Measurements from ENCODE around the gene ZGPAT.
"Not testable (repeated sequence)": the region's sequence is repeated elsewhere in the genome, so short reads cannot be mapped to it uniquely, and the experiment has no call there.

The ZGPAT gene

DNA sequence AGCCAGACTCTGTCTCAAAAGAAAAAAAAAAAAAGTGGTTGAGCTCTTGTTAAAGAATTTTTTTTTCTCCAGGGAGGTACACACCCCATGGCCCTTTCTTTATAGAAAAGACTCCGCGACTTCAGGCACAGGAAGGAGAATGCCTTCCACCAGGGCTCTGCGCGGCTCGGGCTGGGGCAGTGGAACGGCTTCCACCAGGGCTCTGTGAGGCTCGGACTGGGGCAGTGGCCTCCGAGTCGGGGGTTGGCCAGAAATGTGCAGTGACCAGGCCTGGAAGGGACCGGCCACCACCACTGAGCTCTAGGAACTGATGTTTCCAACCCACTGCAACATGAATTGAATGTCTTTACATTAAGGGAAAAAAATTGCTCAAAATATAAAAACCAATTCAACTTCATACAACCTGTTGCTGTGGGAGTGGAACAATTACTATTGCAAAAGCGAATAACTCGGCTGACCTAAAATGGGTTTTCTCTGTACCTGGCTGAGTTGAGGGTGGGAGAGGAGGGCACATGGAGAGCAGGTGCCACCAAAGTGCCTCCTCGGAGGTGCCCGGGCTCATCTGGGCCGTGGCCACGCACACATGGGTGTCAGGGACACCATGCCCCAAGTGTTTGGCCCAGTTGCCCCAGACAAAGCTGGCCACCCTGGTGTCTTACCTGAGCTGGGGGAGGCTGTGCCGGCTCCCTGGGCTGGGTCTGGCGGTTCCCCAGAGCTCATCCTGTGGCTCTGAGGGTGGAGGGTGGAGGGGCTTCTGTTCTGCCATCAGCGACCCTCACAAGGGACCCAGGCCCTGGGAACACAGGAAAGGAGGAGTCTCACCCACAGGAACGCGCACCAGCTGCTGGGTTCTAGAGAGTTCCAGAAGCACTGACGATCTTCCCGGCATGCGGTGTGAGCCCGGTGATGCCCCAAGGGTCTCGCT is 61.0 kb downstream of the ZGPAT start:
- no peak for DNase-seq

- no peak for DNase-seq
These were observed 62.1 kb downstream of the ZGPAT start for GRCh38 chr20:63769891-63770474.

GRCh38 chr20:63771046-63771707 is 63.3 kb downstream of the ZGPAT start:
- DNase-seq, result no peak

DNA sequence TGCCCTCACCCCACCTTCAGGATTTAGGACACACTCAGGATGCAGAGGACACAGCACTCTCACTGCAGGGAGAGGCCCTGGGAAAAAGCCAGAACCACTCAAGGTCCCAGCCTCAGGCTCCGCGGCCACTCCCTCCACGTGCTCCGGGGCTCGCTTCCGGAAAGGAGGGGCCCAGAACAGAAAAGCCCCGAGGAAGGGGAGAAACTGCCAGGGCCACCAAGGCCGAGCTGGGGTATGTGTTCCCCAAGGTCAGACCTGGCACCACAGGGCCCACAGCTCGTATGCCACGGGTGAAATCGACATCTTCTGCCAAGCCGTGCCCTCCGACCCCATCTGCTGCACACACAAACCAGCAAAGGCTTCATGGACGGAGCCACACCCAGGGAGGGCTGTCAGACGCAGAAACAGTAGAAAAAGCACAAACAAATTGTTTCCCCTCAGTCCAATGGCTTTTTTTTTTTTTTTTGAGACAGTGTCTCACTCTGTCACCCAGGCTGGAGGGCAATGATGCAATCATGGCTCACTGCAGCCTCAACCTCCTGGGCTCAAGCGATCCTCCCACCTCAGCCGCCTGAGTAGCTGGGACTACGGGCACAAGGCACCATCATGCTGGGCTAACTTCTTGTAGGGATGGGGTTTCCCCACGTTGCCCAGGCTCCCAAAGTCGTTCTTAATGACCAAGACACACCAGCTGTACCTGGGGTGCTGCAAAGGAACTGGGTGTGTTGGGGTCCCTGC is 65.1 kb downstream of the ZGPAT start:
- no peak for DNase-seq

DNA sequence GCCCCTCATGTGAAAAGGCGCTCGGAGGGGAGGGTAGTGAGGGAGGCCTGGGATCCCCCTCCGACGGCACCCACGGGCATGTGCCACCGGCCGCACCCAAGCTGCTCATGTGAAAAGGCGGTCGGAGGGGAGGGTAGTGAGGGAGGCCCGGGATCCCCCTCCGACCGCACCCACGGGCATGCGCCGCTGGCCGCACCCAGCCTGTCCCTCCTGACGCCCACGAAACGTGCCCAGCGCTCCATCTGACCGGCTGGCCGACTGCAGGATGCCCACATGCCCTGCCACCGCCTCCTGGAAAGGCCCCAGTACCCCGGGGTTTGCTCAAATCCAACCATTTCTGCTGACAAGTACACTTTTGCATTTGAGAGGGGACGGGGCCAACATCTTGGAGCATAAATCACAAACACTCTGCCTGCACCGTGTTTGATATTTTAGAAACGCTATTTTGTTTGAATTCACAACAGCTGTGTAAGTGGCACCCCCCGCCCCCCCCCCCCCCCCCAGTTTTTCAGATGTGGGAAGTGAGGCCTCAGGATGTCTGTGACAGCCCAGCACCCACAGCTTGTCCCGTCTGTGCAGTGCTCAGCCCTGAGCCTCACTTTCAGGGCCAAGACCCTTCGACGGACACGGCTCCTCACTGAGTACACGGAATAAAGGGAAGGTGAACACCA is 65.9 kb downstream of the ZGPAT start:
- no peak for DNase-seq

DNA sequence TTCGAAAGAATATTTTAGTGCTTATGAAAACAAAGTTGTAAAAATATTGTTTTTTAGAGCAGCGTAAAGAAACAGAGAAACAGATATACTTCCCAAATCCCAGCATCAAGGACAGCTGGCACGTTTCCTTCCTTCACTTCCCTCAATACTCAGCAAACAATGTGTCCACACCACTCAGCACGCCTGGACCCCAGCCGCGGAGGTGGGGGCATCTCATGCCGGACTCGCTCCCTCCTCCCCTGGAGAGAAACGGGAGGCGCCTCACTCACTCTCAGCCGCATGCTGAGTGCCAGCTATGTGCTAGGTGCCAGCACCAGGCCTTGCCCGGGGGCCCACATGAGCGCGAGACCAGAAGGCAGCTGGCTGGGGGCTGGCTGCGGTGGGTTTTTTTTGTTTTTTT is 66.5 kb downstream of the ZGPAT start:
- DNase-seq, result no peak

DNA sequence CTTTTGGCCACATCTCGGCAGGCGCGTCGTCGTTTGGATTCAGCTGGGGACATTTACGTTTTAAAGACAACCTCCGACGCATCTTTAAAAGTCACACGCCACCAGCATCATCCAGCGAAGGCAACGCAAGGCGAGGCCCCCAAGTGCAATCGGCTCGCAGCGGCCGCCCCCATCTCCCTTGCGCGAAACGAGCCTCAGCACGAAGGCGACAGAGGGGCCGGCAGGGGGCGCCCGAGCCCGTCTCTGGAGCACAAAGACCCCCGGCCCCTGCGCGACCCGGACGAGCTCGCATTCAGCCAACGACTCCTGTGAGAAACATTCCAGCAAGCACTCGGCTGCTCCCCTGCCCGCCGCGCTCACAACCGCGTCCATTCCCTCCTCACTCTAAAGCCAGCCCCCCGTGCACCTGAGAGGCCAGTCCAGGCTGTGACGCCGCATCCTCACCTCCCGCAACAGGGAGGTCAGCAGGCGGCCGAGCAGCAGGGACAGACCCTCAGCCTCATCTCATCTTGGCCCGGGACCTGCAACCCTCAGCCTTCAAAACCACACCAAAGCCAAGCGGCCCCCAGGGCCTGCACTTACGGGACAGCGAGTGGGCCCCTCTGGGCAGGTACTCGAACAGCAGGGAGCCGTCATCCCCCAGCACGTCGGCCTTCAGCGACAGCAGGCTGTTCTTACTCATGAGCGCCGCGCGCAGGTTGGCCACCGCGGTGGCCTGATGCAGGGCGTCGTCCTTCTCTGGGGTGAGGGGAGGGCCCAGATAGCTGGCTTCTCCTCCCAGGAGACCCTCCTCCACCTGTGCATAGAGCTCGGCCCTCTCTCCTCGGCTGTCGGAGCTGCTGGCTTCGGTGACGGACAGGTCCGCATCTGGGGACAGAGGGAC is 67.5 kb downstream of the ZGPAT start:
- no peak for DNase-seq

GRCh38 chr20:63776875-63777274 is 69.0 kb downstream of the ZGPAT start:
- DNase-seq, result not testable (repeated sequence)

DNA sequence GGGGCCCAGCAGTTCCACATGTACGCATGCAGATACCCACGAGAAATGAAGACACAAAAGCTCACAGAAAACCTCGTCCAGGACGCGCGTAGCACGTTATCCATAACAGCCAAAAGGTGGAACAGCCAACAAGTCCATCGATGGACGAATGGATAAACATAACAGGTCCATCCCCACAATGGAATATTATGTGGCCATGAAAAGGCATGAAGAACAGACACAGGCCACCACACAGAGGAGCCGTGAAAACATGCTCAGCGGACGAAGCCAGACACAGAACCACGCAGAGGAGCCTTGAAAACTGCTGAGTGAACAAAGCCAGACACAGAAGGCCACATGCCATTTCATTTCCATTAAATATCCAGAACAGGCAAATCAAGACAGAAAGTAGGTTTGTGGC is 69.8 kb downstream of the ZGPAT start:
- DNase-seq, result no peak

DNA sequence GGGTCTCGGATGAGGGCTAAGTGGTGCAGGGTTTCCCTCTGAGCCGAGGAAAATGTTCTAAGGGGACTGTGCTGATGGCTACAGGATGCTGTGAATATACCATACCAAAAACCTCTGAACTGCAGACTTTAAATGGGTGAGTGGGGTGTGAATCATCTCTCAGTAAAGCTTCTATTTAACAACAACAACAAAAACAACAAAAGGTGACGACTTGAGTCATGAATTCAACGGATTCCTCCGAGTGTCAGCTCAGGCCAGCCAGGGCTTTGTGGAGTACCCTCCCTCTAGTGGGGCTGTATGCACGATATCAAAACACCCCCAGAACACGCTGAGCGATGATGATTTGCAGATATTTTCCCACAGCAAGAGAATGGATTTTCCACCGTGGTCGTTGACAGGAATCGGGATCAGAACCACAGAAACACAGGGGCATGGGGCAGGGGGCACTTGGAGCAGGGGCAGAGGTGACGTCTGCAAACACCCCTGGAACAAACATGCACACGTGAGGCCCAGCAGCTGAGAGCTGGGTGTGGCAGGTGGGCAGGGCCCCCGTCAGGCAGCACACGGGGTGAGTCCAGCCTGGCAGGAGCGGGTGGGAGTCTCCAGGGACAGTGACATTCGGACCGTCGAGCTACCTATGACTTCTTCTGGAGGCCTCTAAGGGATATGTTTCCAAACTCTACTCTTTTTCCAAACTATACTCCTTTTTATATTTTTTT is 70.4 kb downstream of the ZGPAT start:
- no peak for DNase-seq

DNA sequence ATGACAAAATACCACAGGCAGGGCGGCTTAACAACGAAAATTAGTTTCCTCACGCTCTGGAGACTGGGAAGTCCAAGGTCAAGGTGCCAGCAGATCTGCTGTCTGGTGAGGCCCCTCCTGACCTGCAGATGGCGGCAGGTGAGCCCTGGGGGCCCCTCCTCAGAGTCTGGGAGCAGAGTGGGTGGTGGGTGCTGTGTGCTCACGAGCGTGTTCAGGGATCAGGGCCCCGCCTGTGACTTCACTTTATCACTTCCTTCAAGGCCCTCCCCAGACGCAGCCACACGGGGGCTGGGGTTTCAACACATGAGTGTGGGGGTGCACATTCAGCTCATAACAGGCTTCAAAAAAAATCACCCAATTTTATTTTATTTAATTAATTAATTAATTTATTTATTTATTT is 71.0 kb downstream of the ZGPAT start:
- no peak for DNase-seq

DNA sequence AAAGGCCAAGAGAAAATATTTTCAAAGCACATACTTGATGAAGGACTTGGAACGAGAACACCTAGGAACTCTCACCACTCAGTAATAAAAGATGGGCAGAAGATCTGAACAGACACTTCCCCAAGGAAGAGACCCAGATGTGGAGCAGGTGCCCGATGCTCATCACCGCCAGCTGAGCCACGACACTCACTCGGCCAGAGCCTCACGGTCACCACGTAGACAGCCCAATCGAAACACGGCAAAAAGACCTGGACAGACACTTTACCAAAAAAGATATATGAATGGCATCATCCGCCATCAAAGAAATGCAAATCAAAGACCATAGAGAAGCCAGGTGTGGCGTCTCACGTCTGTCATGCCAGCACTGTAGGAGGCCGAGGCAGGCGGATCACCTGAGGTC is 73.3 kb downstream of the ZGPAT start:
- DNase-seq, result no peak

DNA sequence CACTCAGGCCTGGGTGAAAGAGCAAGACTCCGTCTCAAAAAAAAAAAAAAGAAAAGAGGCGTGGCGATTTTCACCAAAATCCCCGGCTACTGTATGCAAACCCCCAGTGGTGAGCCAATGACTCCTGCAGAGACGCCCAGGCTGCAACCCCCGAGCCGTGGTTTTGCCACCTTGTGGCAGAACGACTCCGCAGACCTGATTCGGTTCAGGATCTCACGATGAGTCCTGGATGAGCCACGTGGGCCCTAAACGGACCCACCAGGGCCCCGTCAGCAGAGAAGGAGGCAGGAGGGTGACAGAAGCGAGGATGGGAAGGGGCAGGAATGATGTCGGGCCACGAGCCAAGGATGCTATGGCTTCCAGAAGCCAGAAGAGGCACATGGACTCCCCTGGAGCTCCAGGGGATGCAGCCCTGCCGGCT is 74.2 kb downstream of the ZGPAT start:
- DNase-seq, result no peak

- no peak for DNase-seq
These were observed 74.7 kb downstream of the ZGPAT start for GRCh38 chr20:63782521-63782971.

DNA sequence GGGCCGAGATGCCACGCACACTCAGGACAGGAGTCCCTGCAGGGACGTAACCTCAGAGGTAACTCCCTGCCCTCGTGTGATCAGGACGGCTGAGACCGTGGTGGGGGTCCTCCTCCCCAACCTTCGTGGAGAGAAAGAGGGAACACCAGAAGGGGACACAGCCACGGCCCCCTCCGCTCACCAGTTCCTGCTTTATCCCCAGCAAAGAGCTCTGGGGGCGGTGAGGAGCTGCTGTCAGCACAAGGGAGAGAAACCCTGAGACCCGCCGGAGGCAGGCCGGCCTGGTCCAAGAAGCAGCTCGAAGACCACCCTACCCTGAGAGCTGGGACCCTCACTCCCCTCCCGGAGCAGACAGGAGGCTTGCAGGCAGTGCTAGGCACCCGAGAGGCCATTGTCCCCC is 76.1 kb downstream of the ZGPAT start:
- no peak for DNase-seq

- no peak for DNase-seq
These were observed 77.9 kb downstream of the ZGPAT start for GRCh38 chr20:63785691-63786131.
